ENCODE results near the gene ZNF33A.
"Not testable (repeated sequence)": the region's sequence is repeated elsewhere in the genome, so short reads cannot be mapped to it uniquely, and the experiment has no call there.

Gene ZNF33A

DNA sequence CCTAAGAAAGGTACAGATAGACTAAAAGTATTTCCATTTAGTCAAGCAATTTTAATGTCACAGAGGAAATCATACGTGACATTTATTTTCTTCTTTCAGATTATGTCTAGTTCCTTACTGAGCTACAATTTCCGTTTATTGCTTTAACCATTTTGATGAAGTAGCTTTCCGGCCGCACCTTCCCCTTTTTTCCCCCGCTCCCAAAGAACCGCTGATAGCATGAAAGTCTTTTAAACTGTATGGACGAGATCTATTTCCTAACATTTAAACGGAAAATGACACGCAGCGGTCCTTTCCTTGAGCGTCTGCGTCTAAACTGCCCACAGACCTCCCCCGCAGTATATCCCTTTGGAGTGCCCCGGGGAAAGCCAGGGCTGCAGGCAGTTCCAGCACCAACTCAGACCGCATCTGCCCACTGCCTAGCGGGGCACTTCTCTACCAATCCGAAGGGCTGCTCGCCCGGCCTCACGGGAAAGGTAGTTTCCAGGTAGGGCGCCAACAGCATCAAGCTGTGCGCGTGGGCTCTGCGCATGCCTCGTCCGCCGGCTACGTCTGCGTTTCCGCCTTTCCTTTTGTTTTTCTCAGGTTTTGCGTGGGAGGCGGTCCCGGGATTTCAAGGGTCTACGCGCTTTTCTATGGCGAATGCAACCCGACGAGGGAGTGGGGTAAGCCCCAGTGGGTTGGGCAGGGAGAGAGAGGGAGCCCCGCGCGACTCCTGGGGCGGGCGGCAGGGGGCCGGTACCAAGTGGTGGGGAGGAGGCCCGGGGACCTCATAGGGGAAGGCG lies at the start of gene ZNF33A:
Gene ZNF33A (plus strand): TSS at position 557 of the 785 bp plus-strand sequence. CDS start 1,667 bp downstream, outside the sequence.
- peak; percentile 82 to 85 (median 83) for DNase-seq (ENCODE audit: low read depth in 3 of 3)

GRCh38 chr10:37965006-37965405 lies 45.5 kb upstream of the ZNF33A start:
- DNase-seq (ENCODE audit: low read depth in 3 of 3): no peak

DNA sequence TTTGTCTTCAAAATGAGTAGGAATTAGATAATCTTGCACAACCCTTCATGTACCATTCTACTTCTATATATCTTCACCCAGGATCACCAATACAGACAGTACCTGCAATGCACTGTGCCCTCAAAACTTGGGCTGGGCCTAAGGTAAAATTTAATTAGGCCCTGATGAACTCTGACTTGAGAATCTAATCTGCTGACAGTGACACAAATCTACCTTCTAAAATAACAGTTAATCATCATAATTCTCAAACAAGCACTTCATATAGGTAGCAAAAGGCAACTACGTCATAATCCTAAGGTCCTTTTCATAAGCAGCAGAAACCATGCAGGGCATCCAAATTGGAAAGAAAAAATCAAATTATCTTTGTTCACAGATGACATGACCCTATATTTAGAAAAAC lies 38.1 kb upstream of the ZNF33A start:
- no peak for DNase-seq (ENCODE audit: low read depth in 3 of 3)

- no peak for DNase-seq (ENCODE audit: low read depth in 3 of 3)
These were observed 35.0 kb upstream of the ZNF33A start for GRCh38 chr10:37975401-37975991.

GRCh38 chr10:37976091-37976879 lies 34.2 kb upstream of the ZNF33A start, which contains the start of gene ZNF25:
Gene ZNF25 (minus strand): TSS chr10:37976647. CDS start chr10:37971722, 4,925 bp downstream.
- peak; percentile 92 to 95 (median 95) for DNase-seq (ENCODE audit: low read depth in 3 of 3)

DNA sequence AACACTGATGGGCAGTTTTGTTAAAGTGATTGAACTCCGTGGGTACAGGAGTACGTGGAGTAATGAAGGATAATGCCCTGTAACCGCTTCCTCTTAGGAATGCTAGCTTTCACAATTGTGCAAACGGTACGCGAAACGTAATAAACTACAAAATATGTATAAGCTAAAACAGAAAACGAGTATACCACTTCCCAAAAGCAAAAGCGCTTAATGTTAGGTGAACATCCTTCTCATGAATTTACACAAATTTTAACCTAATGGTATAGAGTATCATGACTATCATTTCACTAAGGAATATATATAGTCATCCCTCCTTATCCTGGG lies 33.6 kb upstream of the ZNF33A start:
- no peak for DNase-seq (ENCODE audit: low read depth in 3 of 3)

DNA sequence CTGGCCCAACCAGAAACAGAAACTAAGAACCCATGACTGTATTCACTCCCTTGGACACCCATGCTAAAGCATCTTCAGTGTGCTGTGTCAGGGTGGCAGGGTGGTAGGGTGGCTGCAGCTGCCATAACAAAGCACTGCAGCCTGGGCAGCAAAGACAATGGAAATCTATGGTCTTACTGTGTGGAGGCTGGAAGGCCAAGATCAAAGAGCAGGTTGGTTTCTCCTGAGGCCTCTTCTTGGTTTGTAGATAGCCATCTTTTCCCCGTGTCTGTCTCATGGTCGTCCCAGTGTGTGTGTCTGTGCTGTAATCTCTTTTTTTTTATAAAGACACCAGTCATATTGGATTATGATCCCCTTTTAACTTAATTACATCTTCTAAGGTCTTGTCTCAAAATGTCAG lies 18.8 kb upstream of the ZNF33A start:
- no peak for DNase-seq (ENCODE audit: low read depth in 3 of 3)

GRCh38 chr10:37992083-37992482 lies 18.4 kb upstream of the ZNF33A start:
- no peak for DNase-seq (ENCODE audit: low read depth in 3 of 3)

DNA sequence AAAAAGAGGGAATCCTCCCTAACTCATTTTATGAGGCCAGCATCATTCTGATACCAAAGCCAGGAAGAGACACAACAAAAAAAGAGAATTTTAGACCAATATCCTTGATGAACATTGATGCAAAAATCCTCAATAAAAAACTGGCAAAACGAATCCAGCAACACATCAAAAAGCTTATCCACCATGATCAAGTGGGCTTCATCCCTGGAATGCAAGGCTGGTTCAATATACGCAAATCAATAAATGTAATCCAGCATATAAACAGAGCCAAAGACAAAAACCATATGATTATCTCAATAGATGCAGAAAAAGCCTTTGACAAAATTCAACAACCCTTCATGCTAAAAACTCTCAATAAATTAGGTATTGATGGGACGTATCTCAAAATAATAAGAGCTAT lies 11.6 kb upstream of the ZNF33A start:
- DNase-seq (ENCODE audit: low read depth in 3 of 3): not testable (repeated sequence)

DNA sequence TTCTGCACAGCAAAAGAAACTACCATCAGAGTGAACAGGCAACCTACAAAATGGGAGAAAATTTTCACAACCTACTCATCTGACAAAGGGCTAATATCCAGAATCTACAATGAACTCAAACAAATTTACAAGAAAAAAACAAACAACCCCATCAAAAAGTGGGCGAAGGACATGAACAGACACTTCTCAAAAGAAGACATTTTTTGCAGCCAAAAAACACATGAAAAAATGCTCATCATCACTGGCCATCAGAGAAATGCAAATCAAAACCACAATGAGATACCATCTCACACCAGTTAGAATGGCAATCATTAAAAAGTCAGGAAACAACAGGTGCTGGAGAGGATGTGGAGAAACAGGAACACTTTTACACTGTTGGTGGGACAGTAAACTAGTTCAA lies 10.0 kb upstream of the ZNF33A start:
- DNase-seq (ENCODE audit: low read depth in 3 of 3): not testable (repeated sequence)

DNA sequence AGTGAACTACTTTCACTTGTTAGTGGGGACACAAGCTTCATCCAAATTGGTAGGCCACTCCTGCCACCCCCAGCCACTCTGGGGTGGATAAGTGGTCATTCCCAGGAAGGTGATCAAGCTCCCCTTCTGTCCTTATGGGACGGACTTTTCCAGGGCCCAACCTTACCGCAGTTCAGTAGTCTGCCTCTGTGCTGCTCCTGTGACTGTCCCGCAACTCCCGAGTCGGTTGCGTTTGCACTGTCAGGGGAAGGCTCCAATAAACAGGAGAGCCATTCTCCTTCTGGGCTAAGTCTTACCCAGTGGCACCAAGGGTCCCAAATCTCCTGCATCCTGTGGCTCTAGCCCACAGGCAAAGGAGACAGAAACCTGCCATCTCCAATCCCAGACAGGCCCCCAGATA lies 7.4 kb upstream of the ZNF33A start:
- no peak for DNase-seq (ENCODE audit: low read depth in 3 of 3)

- no peak for DNase-seq (ENCODE audit: low read depth in 3 of 3)
These were observed 6.9 kb upstream of the ZNF33A start for GRCh38 chr10:38003588-38003987.

- no peak for DNase-seq (ENCODE audit: low read depth in 3 of 3)
These were observed 2.9 kb upstream of the ZNF33A start for GRCh38 chr10:38007551-38007950.

DNA sequence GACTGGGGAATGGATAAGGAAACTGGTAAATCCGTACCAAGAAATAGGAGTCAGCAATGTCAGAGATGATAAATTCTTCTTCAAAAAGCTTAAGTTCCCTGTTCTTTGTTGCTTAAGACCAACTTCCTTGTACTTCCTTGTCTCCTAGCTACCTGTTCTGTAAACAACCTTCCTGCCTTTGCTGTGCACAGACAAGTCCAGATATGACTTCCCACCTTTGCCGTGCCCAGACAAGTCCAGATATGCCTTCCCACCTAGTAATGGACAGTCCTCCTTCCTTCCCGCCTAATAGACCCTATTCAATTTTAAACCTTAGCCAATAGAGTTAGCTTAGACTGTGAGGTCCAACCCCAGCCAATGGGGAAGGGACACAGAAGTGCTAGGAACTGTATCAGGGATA lies 2.5 kb upstream of the ZNF33A start:
- no peak for DNase-seq (ENCODE audit: low read depth in 3 of 3)

- no peak for DNase-seq (ENCODE audit: low read depth in 3 of 3)
These were observed 5.9 kb downstream of the ZNF33A start for GRCh38 chr10:38016354-38016753.

- DNase-seq (ENCODE audit: low read depth in 3 of 3): not testable (repeated sequence)
These were observed 8.6 kb downstream of the ZNF33A start for GRCh38 chr10:38019124-38019523.

- DNase-seq (ENCODE audit: low read depth in 3 of 3): no peak
These were observed 14.8 kb downstream of the ZNF33A start for GRCh38 chr10:38025283-38025682.

GRCh38 chr10:38027986-38028385 lies 17.5 kb downstream of the ZNF33A start:
- DNase-seq (ENCODE audit: low read depth in 3 of 3): no peak

DNA sequence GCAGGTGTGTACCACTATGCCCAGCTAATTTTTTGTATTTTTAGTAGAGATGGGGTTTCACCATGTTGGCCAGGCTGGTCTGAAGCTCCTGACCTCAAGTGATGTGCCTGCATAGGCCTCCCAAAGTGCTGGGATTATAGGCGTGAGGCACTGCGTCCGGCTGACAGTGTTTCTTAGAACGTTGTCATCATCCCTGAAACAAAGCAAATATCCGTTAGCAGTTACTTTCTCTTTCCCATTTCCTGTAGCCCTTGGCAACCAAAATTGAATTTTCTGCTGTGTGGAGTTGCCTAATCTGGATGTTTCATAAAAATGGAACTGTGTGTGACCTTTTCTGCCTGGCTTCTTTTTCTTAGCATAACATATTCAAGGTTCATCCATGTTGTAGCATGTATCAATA lies 22.4 kb downstream of the ZNF33A start:
- no peak for DNase-seq (ENCODE audit: low read depth in 3 of 3)

DNA sequence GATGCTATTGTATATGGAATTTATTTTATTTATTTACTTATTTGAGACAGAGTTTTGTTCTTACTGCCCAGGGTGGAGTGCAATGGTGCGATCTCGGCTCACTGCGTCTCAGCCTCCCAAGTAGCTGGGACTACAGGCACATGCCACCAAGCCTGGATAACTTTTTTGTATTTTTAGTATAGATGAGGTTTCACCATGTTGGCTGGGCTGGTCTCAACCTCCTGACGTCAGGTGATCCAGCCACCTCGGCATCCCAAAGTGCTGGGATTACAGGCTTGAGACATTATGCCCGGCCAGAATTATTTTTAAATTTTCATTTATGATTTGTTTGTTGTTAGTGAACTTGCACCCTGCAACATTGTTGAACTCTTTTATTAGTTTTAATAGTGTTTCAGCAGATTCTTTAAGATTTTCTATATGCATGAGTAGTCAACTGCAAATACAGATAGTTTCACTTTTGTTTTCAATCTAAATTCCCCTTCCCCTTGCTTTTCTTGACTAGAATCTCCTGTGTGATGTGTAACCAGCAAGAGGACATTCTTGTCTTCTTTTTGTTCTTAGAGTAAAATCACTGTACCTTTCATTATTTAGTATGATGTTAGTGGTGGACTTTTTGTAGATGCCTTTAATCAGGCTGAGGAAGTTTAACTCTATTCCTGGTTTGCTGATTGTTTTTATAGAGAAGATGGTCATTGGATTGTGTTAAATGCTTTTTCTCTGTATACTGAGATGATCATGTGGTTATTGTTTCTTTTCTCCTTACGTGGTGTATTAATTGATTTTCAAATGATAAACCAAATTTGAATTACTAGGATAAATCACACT lies 27.8 kb downstream of the ZNF33A start:
- DNase-seq (ENCODE audit: low read depth in 3 of 3): no peak

- DNase-seq (ENCODE audit: low read depth in 3 of 3): no peak
These were observed 28.4 kb downstream of the ZNF33A start for GRCh38 chr10:38038932-38039245.

GRCh38 chr10:38043516-38043915 lies 33.0 kb downstream of the ZNF33A start:
- no peak for DNase-seq (ENCODE audit: low read depth in 3 of 3)
